Effector memory CD4-positive, alpha-beta T cell (primary cell): Measurements from ENCODE around the gene BDH1.
"Not testable (repeated sequence)": the region's sequence is repeated elsewhere in the genome, so short reads cannot be mapped to it uniquely, and the experiment has no call there.

ENCODE experiments used
- DNase-seq, 3 donors: peaks; one replicate each; pipeline ENCODE4 v3.0.0-alpha.2; 2020
- H3K27ac ChIP-seq: 2 replicates; pipeline ENCODE4 v1.7.0; 2013; ENCODE audit warnings: mild to moderate bottlenecking, low read length, moderate library complexity; ENCODE audit not compliant: insufficient read depth, poor library complexity, severe bottlenecking
- H3K27me3 ChIP-seq: replicated peaks from 2 replicates; pipeline ENCODE4 v1.7.0; 2013; ENCODE audit warnings: mild to moderate bottlenecking, low read length; ENCODE audit not compliant: insufficient read depth, control insufficient read depth, poor library complexity, severe bottlenecking
- H3K36me3 ChIP-seq: 2 replicates; pipeline ENCODE4 v1.7.0; 2013; ENCODE audit warnings: mild to moderate bottlenecking, low read length, moderate library complexity; ENCODE audit not compliant: control insufficient read depth, insufficient read depth
- H3K4me1 ChIP-seq: 2 replicates; pipeline ENCODE4 v1.7.0; 2013; ENCODE audit warnings: low read length, mild to moderate bottlenecking; ENCODE audit not compliant: control insufficient read depth, insufficient read depth, poor library complexity, severe bottlenecking
- H3K4me3 ChIP-seq: 2 replicates; pipeline ENCODE4 v1.7.0; 2013; ENCODE audit warnings: low read length, low read depth, mild to moderate bottlenecking; ENCODE audit not compliant: insufficient read depth, poor library complexity, severe bottlenecking
- H3K9me3 ChIP-seq: 2 replicates; pipeline ENCODE4 v1.7.0; 2013; ENCODE audit warnings: mild to moderate bottlenecking, low read length, moderate library complexity; ENCODE audit not compliant: control insufficient read depth
- total RNA-seq, 3 donors: gene quantifications; one replicate each; lab custom pipeline; 2026; lab: John Stamatoyannopoulos, UW

The BDH1 gene, protein sequence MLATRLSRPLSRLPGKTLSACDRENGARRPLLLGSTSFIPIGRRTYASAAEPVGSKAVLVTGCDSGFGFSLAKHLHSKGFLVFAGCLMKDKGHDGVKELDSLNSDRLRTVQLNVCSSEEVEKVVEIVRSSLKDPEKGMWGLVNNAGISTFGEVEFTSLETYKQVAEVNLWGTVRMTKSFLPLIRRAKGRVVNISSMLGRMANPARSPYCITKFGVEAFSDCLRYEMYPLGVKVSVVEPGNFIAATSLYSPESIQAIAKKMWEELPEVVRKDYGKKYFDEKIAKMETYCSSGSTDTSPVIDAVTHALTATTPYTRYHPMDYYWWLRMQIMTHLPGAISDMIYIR
- 16.3 to 20.5 (median 17.1) reads per million in 3 donors for total RNA-seq

DNA sequence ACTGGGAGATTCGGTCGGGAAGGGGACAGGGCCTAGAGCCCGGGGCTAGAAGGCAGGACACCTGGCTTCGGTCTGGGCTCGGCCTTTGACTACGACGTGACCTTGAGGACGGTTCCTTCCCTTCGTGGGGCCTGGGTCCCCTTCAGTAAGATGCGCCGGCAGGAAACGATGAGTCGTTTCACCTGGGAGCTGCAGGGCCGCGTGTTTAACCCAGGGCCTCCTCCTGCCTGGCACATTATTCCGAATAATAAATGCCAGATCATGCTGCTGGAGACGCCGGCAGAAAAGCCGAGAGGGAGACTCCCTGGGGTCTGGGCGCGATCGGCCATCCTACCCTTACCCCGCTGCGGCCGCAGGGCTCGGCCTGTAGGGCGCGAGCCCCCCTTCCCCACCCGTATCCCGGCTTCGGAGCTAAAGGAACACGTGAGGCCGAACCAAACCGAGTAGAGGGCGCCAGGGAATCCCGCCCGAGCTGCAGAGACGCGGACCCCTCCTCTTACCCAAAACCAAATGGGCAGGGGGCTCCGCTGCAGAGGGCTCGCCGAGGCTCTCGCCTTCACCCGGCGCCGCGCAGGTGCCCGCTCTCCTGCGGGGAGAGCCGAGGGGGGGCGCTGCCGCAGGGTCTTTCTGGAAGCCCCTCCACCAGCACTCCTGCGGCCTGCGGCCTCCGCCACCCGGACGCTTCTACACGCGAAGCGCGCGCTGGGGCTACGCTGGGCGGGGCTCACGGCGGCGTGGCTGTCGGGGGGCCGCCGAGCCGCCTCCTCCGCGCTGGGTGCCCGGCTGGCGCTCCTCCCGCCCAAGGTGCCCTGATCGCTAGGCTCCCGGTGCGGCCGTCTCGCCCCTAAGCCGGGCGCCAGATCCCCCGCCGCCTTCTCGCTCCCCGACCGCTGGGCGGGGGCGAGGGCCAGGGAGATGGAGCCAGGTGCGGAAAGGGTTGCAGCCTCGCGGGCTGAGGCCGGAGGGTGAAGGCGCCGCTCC lies at the start of gene BDH1:
TSS of gene BDH1 (minus strand) at position 688 of the 981 bp plus-strand sequence. CDS start 9,525 bp downstream, outside the sequence.
- no peaks in the 10 kb centered on the region for H3K27me3 ChIP-seq
- peak within 1 kb of the TSS; percentile 83 for H3K27ac ChIP-seq
- DNase-seq, result peak; percentile 25 to 30 (median 26)
- no peaks in the 10 kb centered on the region for H3K36me3 ChIP-seq
- peaks cover 15% of the 10 kb centered on the region for H3K4me1 ChIP-seq
- H3K4me3 ChIP-seq, result peak within 1 kb of the TSS; percentile 95
- no peaks in the 10 kb centered on the region for H3K9me3 ChIP-seq

- DNase-seq, result no peak
- Histone ChIP-seq H3K27ac (no peak overlapping the region), H3K4me3 (no peak overlapping the region), H3K27me3 (no peaks in the 10 kb centered on the region), H3K4me1 (peaks cover 6% of the 10 kb centered on the region), H3K36me3 (peaks cover 16% of the 10 kb centered on the region), H3K9me3 (no peaks in the 10 kb centered on the region)
Measured at GRCh38 chr3:197603317-197603933, 47.7 kb upstream of the BDH1 start.

DNA sequence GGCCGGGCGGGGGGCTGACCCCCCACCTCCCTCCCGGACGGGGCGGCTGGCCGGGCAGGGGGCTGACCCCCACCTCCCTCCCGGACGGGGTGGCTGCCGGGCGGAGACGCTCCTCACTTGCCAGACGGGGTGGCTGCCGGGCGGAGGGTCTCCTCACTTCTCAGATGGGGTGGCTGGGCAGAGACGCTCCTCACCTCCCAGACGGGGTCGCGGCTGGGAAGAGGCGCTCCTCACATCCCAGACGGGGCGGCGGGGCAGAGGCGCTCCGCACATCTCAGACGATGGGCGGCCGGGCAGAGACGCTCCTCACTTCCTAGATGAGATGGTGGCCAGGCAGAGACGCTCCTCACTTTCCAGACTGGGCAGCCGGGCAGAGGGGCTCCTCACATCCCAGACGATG lies 46.6 kb upstream of the BDH1 start:
- DNase-seq, H3K36me3 ChIP-seq: not testable (repeated sequence)

GRCh38 chr3:197601566-197601840 lies 45.7 kb upstream of the BDH1 start:
- DNase-seq, H3K4me3 ChIP-seq, H3K36me3 ChIP-seq, H3K27me3 ChIP-seq, H3K9me3 ChIP-seq, H3K4me1 ChIP-seq, H3K27ac ChIP-seq: not testable (repeated sequence)

More for the DNA sequence above, 46.6 kb upstream of the BDH1 start:
- not testable (repeated sequence) for H3K4me3 ChIP-seq, H3K27me3 ChIP-seq, H3K9me3 ChIP-seq, H3K4me1 ChIP-seq, H3K27ac ChIP-seq

DNA sequence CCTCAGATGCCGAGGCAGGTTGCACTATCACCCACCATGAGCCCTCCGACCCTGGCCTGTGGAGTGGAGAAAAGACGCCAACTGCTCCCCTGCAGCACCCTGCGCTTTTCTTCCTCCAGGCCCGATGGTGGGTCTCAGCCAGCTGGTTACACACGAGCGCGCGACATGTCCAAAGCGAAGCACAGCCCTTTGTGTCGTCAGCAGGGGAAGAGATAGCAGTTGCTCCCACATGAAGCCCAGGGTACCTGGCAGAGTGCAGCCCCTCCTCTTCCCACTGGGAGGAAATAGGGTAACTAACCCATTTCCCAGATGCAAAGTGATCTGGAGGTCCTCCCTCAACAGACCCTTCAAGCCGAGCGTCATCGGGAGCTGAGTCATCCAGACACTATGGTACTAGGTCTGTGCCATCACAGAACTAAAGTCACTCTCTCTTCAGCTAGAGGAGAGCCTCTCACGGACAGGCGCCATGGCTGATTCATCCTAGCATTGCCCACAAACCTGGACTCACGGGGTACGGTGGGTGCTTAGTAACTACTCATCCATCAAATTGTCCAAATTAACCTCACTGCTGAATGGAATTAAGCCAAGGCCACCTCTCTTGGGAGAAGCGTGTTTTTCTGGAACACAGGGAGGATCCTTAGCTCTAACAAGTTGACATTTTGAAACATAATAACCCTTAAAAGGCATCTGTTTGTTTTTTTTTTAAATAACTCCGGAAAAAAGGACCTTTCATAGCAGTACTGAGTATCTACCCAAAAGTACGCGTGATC lies 45.2 kb upstream of the BDH1 start:
- Histone ChIP-seq H3K36me3 (no peaks in the 10 kb centered on the region), H3K9me3 (no peaks in the 10 kb centered on the region), H3K27me3 (no peaks in the 10 kb centered on the region), H3K4me1 (peaks cover 6% of the 10 kb centered on the region), H3K4me3 (no peak overlapping the region), H3K27ac (no peak overlapping the region)
- no peak for DNase-seq

- Histone ChIP-seq H3K9me3 (no peaks in the 10 kb centered on the region), H3K4me3 (no peak overlapping the region), H3K4me1 (peaks cover 6% of the 10 kb centered on the region), H3K27me3 (no peaks in the 10 kb centered on the region), H3K36me3 (no peaks in the 10 kb centered on the region), H3K27ac (no peak overlapping the region)
- DNase-seq, result peak; percentile 58 to 65 (median 60)
Measured at GRCh38 chr3:197599089-197599765, 43.5 kb upstream of the BDH1 start.

DNA sequence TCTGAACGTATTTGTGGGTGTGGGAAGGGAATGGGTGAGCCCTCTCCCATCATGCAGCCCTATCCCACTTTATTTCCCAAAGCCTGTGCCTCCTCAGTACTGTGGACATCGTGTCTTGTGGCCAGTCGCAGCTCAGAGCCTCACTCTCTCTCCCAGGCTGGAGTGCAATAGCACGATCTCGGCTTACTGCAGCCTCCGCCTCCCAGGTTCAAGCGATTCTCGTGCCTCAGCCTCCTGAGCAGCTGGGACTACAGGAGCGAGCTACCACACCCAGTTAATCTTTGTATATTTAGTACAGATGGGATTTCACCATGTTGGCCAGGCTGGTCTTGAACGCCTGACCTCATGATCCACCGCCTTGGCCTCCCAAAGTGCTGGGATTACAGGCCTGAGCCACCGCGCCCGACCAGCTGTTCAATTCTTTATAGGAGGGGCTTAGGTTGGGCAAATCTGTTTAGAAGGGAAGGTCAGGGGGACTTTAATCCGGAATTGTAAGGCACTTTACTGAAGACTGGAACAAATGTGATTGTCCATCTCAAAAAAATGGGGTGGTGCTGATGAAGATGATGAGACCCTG lies 42.7 kb upstream of the BDH1 start:
- no peak for DNase-seq
- Histone ChIP-seq H3K4me1 (peaks cover 6% of the 10 kb centered on the region), H3K36me3 (no peaks in the 10 kb centered on the region), H3K27ac (no peak overlapping the region), H3K27me3 (no peaks in the 10 kb centered on the region), H3K4me3 (no peak overlapping the region), H3K9me3 (no peaks in the 10 kb centered on the region)

DNA sequence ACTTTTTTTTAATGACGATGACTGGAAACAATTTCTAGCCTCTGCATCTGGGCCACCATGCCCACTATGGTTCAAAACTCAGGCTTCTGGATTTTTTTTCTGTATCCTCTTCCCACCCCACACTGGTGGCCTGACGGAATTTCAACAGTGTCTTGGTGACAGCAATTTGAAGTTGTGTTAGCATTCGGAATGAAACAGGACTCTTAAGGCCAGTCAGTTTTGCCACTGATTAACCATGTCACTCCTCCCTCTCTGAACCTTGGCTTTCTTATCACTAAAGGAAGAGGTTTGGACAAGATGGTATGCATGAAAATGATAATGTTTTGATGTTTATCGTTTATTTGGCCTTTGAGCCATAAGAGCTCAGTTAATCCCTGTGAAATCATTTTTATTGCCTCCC lies 41.6 kb upstream of the BDH1 start:
- H3K9me3 ChIP-seq, result no peaks in the 10 kb centered on the region
- no peaks in the 10 kb centered on the region for H3K36me3 ChIP-seq
- no peak overlapping the region for H3K27ac ChIP-seq
- H3K27me3 ChIP-seq, result no peaks in the 10 kb centered on the region
- no peak for DNase-seq
- H3K4me1 ChIP-seq, result peaks cover 6% of the 10 kb centered on the region
- H3K4me3 ChIP-seq, result no peak overlapping the region
